Superior temporal gyrus (tissue), 1 donor: ENCODE results near the gene PAQR9.

ENCODE experiments used
- DNase-seq: peaks from one replicate; pipeline ENCODE4 v3.0.0-alpha.2; 2016; ENCODE audit errors: extremely low spot score

PAQR9 gene

DNA sequence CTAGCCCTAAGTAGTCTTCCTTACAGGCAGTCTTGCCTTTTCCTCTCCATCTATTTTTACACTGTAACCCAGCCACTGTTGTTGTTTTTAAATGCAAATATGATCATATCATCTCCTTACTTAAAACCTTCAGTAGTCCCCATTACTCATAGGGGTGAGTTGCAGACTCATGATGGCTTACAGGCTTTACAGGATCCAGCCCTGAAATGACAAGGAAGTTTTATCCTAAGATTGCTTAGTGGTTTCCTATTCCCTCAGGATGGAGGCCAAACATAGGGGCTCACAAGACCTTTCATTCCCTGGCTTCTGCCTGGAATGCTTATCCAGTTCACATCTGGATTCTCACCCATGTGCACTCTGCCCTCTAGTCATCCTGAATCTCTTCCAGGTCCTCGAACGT lies 46.9 kb downstream of the PAQR9 start:
- no peak for DNase-seq

DNA sequence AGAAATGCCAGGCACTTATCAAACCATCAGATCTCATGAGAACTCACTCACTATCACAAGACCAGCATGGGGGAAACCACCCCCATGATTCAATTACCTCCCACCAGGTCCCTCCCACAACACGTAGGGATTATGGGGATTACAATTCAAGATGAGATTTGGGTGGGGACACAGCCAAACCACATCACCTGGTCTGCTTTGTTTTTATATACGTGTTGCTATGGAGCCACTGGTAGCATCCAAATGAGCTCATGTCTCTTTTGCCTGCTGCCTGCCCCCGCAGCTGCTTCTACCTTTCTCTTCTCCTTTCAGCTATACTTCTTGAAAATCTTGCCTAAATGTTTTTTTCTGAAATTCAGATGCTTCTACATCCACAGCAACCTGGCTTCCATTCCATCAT lies 47.8 kb downstream of the PAQR9 start:
- DNase-seq, result no peak

DNA sequence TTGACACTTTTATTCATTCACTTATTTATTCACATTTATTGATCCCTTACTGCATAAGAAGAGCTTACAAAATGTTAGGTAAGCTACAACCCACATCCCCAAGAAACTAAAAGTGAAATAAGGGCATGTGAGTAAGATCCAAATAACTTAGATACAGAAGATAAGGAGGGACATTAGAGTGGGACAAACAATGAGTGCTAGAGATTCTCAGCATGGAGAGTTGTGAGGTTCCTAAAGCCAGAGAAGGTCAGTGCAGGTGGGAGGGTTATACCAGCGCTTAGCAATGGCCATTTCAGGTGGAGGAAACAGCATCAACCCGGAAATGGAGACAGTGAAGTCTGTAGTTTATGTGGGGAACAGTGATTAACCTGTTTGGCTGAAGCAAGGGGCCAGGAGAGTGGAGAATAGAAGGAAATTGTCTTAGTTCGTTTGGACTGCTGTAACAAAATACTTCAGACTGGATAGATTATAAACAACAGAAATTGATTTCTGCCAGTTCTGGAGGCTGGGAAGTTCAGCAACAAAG lies 49.1 kb downstream of the PAQR9 start:
- DNase-seq, result no peak

DNA sequence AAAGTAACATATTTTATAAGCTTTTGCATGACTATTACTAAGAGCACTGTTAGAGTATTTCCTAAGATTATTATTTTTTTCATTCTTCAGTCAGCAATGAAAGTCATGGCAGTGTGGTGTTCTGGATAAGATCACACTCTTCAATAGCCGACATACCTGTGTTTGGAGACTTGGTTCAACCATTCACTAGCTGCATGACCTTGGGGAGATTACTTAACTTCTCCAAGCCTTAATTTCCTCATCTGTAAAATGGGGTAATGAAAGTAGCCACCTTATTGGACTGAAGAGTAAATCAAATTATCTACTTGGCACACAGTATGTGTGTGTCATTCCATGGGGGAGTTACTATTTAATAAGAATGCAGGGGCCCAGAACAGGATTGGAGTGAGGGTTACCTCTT lies 50.0 kb downstream of the PAQR9 start:
- DNase-seq, result no peak

DNA sequence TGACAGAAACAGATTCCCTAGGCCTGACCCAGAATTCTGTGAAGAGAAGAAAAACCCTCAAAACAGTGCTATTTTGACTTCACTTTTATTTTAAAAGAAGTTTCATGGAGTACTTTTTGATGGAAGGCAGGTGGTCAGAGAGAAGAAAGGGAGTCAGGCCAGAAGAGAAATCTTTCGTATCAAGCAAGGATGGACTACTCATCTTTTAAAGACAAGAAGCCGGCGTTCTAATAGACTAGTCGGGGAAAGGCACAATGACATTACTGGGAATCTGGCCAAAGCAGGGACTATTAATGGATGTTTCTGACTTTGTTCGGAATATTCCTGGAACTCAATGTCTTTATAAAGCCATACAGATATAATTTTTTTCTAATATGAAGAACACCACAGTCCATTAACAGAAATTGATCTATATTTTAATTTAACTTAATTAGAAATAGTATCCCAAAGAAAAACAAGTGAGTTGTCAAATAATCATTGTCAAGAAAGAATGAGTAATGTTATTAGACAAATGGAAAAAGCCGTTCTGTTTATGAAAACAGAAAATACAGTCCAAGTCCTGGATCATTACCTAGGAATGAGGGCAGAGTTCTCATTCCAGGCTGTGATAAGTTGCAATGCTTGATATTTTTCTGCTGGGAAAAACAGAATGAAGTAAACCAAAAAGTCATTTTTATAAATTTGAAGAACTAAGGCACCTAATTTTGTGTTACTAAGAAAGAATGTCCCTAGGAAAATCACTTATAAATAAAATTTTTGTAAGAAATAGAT lies 50.9 kb downstream of the PAQR9 start:
- DNase-seq, result no peak
